LNCAP (cell line): ENCODE measurements around the gene GALNT18.

Experiments
- CTCF ChIP-seq: fragments of 450-650 bp; IDR thresholded peaks from 2 replicates; pipeline ENCODE4 v1.5.1; 2017; ENCODE audit warnings: mild to moderate bottlenecking

GALNT18 gene

GRCh38 chr11:11545285-11546275, 76.2 kb downstream of the GALNT18 start:
- no peak for TF ChIP-seq CTCF

GRCh38 chr11:11543656-11544055, 78.1 kb downstream of the GALNT18 start:
- TF ChIP-seq CTCF, result no peak

- TF ChIP-seq CTCF, result no peak
Observed at GRCh38 chr11:11540157-11540556, 81.6 kb downstream of the GALNT18 start.

- no peak for TF ChIP-seq CTCF
Observed at GRCh38 chr11:11538277-11538960, 83.4 kb downstream of the GALNT18 start.

- TF ChIP-seq CTCF, result no peak
Observed at GRCh38 chr11:11537871-11538270, 83.9 kb downstream of the GALNT18 start.

GRCh38 chr11:11537372-11537771, 84.4 kb downstream of the GALNT18 start:
- no peak for TF ChIP-seq CTCF

GRCh38 chr11:11536650-11537049, 85.2 kb downstream of the GALNT18 start:
- TF ChIP-seq CTCF, result no peak
